ENCODE data around the gene PHF20.

DNA sequence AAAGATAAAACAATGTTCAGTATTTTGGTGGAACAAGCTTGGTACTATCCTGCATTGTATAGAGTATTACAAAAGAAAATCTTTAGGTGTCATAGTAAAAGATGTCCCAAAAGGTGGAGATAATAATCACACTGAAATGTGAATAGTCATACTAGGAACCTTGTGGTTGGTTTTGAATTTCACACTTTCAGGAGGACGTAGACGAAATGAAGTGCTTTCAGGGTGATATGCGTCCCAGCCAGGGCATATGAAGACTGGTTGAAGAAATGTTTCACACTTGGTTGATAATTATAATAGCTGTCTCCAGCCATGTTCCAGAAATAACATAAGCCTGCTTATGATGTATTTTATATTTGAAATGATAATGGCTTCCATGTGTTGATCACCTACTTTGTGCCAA, 122.1 kb downstream of the PHF20 start:
- TF ChIP-seq, protein P1, sequence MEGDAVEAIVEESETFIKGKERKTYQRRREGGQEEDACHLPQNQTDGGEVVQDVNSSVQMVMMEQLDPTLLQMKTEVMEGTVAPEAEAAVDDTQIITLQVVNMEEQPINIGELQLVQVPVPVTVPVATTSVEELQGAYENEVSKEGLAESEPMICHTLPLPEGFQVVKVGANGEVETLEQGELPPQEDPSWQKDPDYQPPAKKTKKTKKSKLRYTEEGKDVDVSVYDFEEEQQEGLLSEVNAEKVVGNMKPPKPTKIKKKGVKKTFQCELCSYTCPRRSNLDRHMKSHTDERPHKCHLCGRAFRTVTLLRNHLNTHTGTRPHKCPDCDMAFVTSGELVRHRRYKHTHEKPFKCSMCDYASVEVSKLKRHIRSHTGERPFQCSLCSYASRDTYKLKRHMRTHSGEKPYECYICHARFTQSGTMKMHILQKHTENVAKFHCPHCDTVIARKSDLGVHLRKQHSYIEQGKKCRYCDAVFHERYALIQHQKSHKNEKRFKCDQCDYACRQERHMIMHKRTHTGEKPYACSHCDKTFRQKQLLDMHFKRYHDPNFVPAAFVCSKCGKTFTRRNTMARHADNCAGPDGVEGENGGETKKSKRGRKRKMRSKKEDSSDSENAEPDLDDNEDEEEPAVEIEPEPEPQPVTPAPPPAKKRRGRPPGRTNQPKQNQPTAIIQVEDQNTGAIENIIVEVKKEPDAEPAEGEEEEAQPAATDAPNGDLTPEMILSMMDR (IDR thresholded peaks at IDR 0.05; ENCODE audit: extremely low read depth in 1 of 2, insufficient read depth in 1 of 2, low read depth in 1 of 2, low read length in 2 of 2), result no peak
- TF ChIP-seq POLR2A (IDR thresholded peaks at IDR 0.05; ENCODE audit: low read depth, low read length) (no peak), POLR2AphosphoS5 (IDR thresholded peaks at IDR 0.05; ENCODE audit: insufficient read depth, low read depth, low read length) (no peak), FOS (IDR thresholded peaks at IDR 0.05; ENCODE audit: borderline replicate concordance, insufficient read depth, low read length) (no peak), JUN (IDR thresholded peaks at IDR 0.05; ENCODE audit: borderline replicate concordance, insufficient read depth, insufficient read length, low read depth) (no peak), EZH2 (IDR thresholded peaks at IDR 0.05; ENCODE audit: borderline replicate concordance, low read depth, low read length, severe bottlenecking) (no peak)
- TF ChIP-seq, protein P2, sequence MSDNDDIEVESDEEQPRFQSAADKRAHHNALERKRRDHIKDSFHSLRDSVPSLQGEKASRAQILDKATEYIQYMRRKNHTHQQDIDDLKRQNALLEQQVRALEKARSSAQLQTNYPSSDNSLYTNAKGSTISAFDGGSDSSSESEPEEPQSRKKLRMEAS (IDR thresholded peaks at IDR 0.05; ENCODE audit: insufficient read depth, insufficient read length), result no peak
